Raji (cell line): ENCODE data around the gene TPX2.

Source experiments
- POLR2A ChIP-seq: IDR thresholded peaks from 2 replicates; pipeline ENCODE4 v1.6.1; 2011; ENCODE audit warnings: low read depth, low read length, control low read depth; ENCODE audit not compliant: insufficient read depth

TPX2 gene

DNA sequence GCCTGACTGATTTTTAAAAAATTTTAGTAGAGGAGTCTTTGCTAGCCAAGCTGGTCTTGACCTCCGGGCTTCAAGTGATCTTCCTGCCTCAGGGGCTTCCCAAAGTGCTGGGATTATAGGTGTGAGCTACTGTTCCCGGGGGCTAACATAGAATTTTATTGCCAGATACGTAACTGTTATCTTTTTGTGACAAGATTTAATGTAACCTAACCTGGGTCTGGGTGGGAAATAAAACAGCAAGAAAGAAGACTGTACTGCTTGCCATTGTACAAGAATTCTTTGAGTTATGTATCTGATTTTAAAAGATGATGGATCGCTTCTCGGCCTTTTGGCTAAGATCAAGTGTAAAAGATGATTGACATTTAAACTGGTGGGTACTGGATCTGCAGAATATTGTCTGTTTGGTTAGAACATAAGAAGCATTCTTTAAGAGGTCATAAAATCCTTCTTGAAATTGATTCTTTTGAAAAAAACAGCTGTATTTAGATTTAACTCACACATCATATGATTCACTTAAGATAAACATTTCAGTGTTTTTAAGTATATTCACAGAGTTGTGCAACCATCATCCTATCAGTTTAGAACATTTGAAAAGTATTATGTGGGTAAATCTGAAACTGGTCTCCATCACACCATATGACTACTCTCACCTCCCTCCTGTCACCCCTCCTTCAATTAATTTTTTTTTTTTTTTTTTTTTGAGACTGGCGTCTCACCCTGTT lies 21.6 kb downstream of the TPX2 start:
- no peak for TF ChIP-seq POLR2A

DNA sequence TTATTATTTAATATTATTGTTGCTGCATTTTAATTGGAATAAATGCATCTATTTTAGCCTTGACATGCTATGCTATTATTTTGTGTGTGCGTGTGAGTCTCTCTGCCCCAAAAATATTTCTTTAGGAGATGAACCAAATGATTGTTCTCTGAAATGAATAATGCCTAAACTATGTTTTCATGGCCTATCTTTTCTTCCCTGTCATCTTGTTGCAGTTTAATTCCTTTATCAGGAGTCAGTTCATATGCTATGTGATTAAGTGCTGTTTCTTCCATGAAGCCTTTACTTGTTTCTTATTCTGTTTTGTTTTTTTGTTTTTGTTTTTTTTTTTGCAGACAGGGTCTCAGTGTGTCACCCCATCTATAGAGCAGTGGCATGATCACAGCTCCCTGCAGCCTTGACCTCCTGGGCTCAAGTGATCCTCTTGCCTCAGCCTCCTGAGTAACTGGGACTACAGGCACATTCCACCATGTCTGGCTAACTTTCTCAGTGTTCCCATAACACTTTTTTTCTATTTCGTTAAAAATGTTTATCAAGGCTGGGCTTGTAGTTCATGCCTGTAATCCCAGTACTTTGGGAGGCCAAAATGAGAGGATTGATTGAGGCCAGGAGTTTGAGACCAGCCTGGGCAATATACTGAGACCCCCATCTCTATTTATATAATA lies 25.7 kb downstream of the TPX2 start:
- no peak for TF ChIP-seq POLR2A

- no peak for TF ChIP-seq POLR2A
These were observed 28.7 kb downstream of the TPX2 start for GRCh38 chr20:31767805-31768204.

DNA sequence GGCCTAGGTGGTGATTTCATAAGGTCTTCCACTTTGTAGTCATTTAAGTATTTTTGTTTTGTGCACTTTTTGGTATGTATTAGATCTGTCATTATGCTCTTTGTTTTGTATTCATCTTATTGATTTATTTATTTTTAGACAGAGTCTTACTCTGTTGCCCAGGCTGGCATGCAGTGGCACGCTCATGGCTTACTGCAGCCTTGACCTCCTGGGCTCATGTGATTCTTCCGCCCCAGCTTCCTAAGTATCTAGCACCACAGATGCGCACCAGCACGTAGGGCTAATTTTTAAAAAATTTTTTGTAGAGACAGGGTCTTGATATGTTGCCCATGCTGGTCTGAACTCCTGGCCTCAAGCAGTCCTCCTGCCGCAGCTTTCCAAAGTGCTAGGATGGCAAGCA lies 30.6 kb downstream of the TPX2 start:
- no peak for TF ChIP-seq POLR2A

DNA sequence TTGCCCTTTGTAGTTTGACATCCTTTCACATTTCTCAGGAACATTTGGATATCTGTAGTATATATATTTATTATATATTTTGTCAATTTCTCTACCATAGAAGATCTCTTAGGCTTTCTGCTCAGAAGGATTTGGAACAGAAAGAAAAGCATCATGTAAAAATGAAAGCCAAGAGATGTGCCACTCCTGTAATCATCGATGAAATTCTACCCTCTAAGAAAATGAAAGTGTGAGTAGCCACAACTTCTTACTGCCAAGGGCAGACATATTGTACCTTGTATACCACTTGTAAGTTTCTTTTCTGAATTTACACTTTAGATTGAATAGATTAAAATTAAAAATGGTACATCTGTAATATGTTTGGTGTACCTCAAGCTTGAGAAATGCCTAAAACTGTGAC lies 31.2 kb downstream of the TPX2 start:
- TF ChIP-seq POLR2A, result no peak

DNA sequence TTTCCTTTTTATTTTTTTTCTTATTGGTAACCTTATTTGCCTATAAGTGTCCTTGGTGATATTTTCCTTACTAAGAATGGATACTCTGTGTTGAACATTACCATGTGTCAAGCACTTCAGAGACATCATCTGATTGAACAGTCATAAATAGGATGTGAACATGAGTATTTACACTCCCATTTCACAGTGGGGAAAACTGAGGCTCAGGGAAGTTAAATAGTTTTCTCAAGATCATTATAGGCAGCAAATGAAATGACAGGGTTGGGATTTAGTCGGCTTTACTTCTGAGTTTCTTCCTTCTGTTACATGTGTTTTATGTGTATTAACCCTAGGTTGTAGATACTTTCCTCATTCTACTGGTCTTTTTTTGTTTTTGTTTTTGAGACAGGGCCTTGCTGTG lies 35.3 kb downstream of the TPX2 start:
- TF ChIP-seq POLR2A, result no peak

DNA sequence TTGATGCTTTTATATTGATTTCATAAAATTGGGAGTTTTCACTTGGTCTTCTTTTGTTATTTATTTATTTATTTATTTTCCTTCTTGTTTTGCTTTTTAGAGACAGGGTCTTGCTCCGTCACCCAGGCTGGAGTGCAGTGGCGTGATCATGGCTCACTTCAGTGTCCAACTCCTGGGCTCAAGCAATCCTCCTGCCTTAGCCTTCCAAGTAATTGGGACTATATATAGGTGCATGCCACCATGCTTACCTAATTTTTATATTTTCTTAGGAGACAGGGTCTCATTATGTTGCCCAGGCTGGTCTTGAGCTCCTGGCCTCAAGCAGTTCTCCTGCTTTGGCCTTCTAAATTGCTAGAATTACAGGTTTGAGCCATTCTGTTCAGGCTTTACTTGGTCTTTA lies 41.7 kb downstream of the TPX2 start:
- TF ChIP-seq POLR2A, result no peak

DNA sequence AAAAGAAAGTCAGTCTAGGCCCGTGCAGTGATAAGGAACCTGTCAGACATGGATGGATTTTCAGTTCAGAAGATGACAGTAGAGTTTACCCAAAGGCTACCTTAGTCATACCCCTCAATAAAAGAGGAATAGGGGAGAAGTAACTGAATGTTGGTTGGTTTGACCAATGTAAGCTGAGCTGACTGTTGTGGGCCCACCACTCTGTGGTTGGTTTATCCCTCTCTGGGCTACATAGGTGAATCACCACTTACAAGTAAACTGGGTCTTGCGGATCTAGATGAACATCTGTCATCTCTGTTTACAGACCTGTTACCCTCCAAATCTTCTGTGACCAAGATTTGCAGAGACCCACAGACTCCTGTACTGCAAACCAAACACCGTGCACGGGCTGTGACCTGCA lies 42.9 kb downstream of the TPX2 start:
- no peak for TF ChIP-seq POLR2A

DNA sequence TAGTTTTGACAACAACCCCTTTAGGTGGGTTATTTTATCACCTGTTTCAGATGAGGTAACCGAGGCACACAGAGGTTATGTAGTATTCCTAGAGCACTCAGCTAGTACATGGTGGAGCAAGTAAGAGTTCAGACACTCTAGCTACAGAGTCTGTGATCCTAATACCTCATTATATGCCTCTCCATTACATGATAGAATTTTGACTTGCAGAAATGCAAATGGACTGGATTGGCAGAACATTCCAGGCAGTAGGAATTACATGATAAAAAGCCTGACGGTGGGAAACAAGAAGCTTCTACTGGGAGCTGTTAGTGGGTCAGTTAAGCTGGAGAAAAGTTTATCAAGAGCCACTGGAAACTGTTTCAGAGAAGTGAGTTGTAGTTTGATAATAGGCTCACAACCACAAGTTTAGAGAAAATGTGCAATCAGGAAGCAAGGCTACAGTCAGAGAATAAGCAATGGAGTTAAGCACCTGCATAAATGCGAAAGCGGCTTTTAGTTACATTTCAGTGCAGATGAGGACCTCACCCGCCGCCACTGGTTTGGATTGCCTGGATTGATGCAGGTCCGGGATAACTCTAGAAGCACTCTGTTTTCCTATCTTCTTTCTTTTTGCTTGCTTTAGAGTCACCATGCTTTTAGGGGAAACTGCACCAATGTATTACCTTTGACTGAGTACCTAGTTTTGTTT lies 45.4 kb downstream of the TPX2 start:
- no peak for TF ChIP-seq POLR2A

DNA sequence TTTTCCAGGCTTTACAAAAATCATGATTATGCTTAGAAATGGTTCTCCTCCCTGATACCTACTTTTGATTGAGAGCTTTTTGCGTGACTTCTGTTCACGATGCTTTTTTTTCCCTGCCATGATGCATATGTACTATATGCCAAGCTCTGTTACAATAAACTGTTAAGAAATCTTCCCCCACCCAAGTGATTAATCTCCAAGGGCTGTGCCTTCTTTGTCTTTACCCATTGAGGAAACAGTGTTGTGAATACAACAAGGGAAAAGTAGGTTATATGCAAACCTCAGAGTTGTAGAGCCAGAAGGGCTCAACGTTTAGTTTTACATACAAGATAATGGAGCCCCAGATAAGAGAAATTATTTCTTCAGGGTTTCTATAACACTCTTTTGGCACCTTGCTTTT lies 46.0 kb downstream of the TPX2 start:
- TF ChIP-seq POLR2A, result no peak

DNA sequence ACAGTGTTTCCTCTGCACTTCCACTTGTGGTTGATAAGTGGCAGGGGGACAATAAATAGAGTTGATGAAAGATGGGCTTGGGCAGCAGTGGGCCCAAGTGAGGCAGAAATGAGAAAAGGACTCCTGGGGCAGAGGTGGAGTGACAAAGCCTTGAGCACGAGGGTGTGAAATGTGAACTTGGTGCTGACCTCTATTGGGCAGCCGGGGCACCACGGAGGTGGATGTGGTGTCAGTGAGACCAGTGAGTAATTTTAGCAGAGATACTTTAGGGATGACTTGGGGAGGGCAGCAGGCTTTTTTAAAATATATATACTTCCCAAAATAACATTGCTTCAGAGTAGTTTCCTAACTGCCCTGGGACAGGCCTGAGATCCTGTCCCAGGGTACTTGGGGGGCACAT lies 49.5 kb downstream of the TPX2 start:
- TF ChIP-seq POLR2A, result no peak

DNA sequence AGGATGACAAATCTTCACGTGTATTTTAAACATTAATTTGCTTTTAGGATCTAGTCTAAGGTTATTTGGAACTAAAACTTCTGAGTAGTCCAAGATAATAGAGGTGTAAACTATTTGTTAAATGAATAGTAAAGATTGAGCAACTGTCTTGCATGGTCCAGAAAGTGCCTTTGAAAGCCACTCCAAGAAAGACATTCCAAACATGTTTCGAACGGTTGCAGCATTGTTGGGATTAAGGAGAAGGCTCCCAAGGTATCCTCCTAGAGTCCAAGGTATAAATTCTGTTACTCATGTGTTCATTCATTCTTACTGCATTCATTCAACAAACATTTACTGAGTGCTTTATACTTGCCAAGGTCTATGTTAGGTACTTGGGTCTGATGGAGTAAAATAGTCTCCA lies 51.3 kb downstream of the TPX2 start:
- no peak for TF ChIP-seq POLR2A

GRCh38 chr20:31797364-31797763 lies 58.3 kb downstream of the TPX2 start:
- no peak for TF ChIP-seq POLR2A

- TF ChIP-seq POLR2A, result no peak
These were observed 62.4 kb downstream of the TPX2 start for GRCh38 chr20:31801508-31801907.

- no peak for TF ChIP-seq POLR2A
These were observed 64.6 kb downstream of the TPX2 start for GRCh38 chr20:31803552-31804291.
